ENCODE data around the gene LEMD2.

Gene LEMD2

DNA sequence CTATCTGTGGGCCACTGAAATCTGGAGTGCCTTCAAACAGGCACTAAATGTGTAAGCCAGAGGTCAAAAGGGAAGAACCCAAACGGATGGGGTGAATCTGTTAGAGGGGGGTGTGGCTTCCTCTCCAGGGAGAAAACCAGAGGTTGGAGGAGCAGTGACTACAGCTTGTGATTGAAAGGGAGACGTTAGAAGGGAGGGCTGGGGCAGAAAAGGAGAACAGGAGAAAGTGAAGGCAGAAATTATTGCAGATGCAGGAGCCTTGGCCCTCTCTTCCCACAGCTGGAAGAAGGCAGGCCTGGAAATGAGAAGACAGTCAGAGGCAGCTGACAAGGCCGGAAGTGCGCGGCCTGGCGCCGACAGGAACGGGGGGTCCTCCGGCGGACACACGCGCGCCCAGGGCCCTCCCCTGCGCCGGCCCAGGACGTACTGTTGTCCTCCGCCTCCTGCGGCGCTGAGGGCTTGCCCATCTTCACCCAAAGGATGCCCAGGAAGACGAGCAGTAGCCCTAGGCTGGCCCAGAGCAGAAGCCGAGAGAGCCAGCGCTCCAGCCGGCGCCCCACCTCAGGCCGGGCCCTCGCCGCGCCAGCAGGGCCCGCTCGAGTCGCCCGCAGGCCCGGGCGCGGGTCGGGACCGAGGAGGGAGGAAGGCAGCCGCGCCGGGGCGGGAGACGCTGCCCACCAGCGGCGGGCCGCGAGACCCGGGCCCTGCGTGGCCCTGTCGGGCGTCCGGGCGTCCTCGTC, 806 bp downstream of the LEMD2 start:
- TF ChIP-seq, protein P1, sequence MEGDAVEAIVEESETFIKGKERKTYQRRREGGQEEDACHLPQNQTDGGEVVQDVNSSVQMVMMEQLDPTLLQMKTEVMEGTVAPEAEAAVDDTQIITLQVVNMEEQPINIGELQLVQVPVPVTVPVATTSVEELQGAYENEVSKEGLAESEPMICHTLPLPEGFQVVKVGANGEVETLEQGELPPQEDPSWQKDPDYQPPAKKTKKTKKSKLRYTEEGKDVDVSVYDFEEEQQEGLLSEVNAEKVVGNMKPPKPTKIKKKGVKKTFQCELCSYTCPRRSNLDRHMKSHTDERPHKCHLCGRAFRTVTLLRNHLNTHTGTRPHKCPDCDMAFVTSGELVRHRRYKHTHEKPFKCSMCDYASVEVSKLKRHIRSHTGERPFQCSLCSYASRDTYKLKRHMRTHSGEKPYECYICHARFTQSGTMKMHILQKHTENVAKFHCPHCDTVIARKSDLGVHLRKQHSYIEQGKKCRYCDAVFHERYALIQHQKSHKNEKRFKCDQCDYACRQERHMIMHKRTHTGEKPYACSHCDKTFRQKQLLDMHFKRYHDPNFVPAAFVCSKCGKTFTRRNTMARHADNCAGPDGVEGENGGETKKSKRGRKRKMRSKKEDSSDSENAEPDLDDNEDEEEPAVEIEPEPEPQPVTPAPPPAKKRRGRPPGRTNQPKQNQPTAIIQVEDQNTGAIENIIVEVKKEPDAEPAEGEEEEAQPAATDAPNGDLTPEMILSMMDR (IDR thresholded peaks at IDR 0.05; ENCODE audit: insufficient read depth, low read length, poor library complexity, severe bottlenecking), result no peak
- DNase-seq (ENCODE audit: extremely low read depth, insufficient read length), result peak; percentile 79
- Histone ChIP-seq H3K27me3 (replicated peaks; ENCODE audit: control insufficient read depth, insufficient read depth, low read length) (no peaks in the 10 kb centered on the region; the same call in 1 of the 2 replicates), H3K4me3 (replicated peaks; ENCODE audit: low read depth, low read length) (peak overlapping the region; percentile 79), H3K36me3 (ENCODE audit: control insufficient read depth, insufficient read depth, low read length) (peaks cover 13% of the 10 kb centered on the region)

DNA sequence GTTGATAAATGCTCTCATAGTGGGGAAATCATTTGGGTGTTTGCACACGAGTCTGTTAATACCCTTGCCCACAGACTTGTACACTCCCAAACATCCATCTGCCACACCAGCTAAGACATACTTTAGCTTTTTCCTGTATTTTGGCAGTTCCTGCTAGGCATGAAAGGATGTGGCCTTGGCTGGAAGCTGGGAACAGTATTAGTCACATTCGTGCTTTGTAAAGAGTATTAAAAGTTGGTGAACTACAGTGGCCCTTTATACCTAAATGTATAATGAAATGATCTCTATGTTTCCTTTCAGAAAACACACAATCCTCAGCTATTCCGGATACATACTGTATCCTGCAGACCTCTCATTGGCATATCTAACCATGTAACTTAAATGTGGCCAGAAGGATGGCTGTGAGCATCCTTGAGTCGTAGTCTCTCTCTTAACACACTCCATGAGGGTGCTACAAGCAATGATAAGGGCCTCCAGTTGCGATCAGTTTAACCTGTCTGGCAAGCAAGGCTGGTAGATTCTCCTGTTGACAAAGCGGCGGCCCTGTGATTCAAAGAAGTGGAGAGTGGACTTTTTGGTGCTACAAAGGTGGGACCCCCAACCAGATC, 1.5 kb downstream of the LEMD2 start:
- peak overlapping the region; percentile 79 for H3K4me3 ChIP-seq (replicated peaks; ENCODE audit: low read depth, low read length)
- H3K27me3 ChIP-seq (replicated peaks; ENCODE audit: control insufficient read depth, insufficient read depth, low read length), result no peaks in the 10 kb centered on the region
- peaks cover 17% of the 10 kb centered on the region for H3K36me3 ChIP-seq (ENCODE audit: control insufficient read depth, insufficient read depth, low read length)
- TF ChIP-seq, protein P1 (IDR thresholded peaks at IDR 0.05; ENCODE audit: insufficient read depth, low read length, poor library complexity, severe bottlenecking), result no peak
- DNase-seq (ENCODE audit: extremely low read depth, insufficient read length), result no peak

DNA sequence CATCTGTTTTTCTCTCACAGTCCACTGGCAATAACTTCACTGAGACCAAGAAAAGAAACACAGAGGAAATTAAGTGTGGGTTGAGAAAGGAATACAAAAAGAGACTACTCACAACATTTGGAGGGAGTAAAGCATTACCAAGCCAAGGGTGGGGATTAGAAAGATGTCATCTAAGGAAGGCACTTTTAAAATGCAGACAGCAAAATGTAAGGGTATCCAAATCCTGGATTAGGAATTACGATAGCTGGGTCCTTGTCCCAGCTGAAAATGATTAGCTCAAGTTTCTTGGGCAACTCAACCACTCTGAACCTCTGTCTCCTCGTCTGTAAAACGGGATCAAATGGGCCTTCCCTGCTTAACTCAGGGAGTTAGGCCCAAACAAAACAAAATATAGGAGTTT, 2.2 kb downstream of the LEMD2 start:
- DNase-seq (ENCODE audit: extremely low read depth, insufficient read length), result no peak
- H3K4me3 ChIP-seq (replicated peaks; ENCODE audit: low read depth, low read length), result no peak overlapping the region
- H3K36me3 ChIP-seq (ENCODE audit: control insufficient read depth, insufficient read depth, low read length), result peaks cover 20% of the 10 kb centered on the region
- TF ChIP-seq, protein P1 (IDR thresholded peaks at IDR 0.05; ENCODE audit: insufficient read depth, low read length, poor library complexity, severe bottlenecking), result no peak
- no peaks in the 10 kb centered on the region for H3K27me3 ChIP-seq (replicated peaks; ENCODE audit: control insufficient read depth, insufficient read depth, low read length)

DNA sequence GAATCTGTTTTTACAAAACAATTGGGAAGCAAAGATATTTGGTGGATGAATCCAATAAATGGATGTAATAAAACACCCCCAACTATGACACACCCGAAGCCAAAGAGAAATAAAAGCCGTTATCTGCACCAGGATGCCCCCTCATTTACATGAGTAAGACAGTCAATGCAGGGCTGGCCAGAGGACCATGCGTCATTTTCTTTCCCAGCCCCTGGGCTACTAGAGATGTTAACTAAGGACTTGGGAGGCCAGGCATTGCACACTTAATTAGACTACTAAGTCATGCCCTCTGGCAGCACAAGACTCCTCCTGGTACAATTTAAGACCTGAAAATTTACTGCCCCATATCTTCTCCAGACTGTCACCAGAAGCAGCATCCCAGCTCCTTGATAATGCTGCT, 3.2 kb downstream of the LEMD2 start:
- Histone ChIP-seq H3K27me3 (replicated peaks; ENCODE audit: control insufficient read depth, insufficient read depth, low read length) (no peaks in the 10 kb centered on the region), H3K4me3 (replicated peaks; ENCODE audit: low read depth, low read length) (no peak overlapping the region), H3K36me3 (ENCODE audit: control insufficient read depth, insufficient read depth, low read length) (peaks cover 22% of the 10 kb centered on the region)
- no peak for DNase-seq (ENCODE audit: extremely low read depth, insufficient read length)
- TF ChIP-seq, protein P1 (IDR thresholded peaks at IDR 0.05; ENCODE audit: insufficient read depth, low read length, poor library complexity, severe bottlenecking), result no peak

DNA sequence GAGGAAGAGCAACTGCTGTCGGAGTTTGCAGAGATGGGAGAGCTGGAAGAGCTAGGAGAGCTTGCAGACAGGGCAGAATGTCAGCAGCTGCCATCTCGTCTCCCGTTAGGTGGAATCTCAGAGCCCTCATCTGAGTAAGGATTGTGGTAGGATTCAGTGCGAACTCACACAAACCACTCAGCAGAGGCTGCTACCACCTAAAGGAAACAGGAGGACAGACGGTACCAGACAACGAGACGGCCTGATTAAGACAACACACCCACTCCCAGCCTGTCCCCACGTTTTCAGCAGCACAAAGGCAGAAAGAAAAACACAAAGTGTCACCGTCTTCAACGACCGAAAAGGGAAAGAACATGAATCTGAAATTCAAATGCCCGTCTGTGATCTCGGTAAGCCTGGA, 4.1 kb downstream of the LEMD2 start:
- H3K4me3 ChIP-seq (replicated peaks; ENCODE audit: low read depth, low read length), result no peak overlapping the region
- H3K27me3 ChIP-seq (replicated peaks; ENCODE audit: control insufficient read depth, insufficient read depth, low read length), result no peaks in the 10 kb centered on the region
- DNase-seq (ENCODE audit: extremely low read depth, insufficient read length), result no peak
- TF ChIP-seq, protein P1 (IDR thresholded peaks at IDR 0.05; ENCODE audit: insufficient read depth, low read length, poor library complexity, severe bottlenecking), result no peak
- peaks cover 26% of the 10 kb centered on the region for H3K36me3 ChIP-seq (ENCODE audit: control insufficient read depth, insufficient read depth, low read length)

Data from GM06990 (cell line).